NCI-H1436 treated with DMSO at 0.1 percent for 48 hours (cell line): ENCODE measurements around the gene SPEM2.
A peak's percentile ranks its signal among the peaks of the same experiment; 100 is the strongest.
"Not testable (repeated sequence)": the region's sequence is repeated elsewhere in the genome, so short reads cannot be mapped to it uniquely, and the experiment has no call there.

Experiments used
- DNase-seq: peaks from one replicate; lab custom pipeline; 2025; lab: John Stamatoyannopoulos, UW

The SPEM2 gene

DNA sequence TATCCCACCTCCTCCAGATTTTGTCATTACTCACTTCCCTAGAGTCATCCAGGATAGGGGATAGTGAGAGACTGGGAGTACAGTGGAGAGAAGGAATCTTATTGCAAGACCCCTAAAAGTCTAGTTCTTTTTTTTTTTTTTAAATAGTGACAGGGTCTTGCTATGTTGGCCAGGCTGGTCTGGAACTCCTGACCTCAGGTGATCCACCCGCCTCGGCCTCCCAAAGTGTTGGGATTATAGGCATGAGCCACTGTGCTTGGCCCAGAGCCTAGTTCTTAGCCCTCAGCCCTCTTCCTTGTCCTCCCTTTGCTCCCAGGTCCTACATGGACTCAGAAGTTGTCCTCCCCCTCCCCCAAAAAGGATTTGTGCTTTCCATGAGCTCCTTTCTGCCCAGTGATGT is 16.7 kb downstream of the SPEM2 start:
- no peak for DNase-seq

GRCh38 chr17:7443499-7444485 is 18.4 kb downstream of the SPEM2 start:
- DNase-seq = no peak

DNA sequence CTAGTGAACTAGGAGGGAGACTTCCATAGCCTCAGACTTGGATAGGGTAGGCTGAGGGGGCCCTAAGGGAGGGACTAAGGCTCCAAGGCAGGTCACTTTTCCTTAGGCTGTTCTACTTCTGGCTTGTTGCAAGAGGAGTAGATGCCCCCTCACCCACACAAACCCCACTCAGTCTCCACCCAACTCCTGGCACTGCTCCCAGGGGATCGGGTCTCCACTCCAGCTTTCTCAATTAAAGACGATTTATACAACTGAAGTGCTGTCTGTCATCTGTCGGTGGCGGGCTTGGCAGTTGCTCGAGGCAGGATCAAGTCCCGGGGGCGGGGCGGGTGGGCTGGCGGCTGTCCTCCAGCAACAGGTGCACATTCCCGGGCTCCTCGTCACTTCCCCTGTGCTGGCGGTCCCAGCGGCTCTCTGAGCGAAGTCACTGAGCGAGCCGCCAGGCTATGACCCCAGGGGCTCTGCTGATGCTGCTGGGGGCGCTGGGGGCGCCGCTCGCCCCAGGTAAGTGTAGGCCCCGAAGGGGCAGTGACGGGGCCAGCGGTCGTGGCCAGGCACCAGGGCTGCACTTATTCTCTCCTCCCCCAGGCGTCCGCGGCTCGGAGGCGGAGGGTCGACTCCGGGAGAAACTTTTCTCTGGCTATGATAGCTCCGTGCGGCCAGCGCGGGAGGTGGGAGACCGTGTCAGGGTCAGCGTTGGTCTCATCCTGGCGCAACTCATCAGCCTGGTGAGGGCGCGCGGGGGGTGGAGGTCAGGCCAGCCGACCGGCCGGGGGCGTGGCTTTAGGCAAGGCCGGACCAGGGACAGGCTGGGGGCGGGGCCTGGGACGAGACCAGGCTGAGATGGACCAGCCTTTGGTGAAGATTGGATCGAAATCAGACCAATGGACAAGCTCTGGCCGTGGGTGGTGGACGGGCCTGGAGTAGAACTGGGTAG is 19.5 kb downstream of the SPEM2 start, which contains the start of gene CHRNB1:
Gene CHRNB1 (plus strand): TSS at position 380 of the 937 bp plus-strand sequence. CDS start 67 bp downstream, at position 447.
- peak; percentile 69 for DNase-seq

- DNase-seq = no peak
Measured at GRCh38 chr17:7445619-7445968, 20.2 kb downstream of the SPEM2 start.

DNA sequence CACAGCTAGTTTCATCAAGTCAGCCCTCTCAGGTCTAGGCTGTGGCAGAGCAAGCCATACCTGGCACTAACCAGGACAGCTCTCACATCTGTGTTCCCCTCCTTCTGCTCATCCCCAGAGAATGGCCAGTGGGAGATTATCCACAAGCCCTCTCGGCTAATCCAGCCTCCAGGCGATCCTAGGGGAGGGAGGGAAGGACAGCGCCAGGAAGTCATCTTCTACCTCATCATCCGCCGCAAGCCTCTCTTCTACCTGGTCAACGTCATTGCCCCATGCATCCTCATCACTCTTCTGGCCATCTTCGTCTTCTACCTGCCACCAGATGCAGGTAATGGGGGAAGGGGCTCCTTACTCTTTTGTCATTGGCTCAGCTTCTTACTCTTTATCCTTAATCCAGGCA is 23.0 kb downstream of the SPEM2 start:
- no peak for DNase-seq

DNA sequence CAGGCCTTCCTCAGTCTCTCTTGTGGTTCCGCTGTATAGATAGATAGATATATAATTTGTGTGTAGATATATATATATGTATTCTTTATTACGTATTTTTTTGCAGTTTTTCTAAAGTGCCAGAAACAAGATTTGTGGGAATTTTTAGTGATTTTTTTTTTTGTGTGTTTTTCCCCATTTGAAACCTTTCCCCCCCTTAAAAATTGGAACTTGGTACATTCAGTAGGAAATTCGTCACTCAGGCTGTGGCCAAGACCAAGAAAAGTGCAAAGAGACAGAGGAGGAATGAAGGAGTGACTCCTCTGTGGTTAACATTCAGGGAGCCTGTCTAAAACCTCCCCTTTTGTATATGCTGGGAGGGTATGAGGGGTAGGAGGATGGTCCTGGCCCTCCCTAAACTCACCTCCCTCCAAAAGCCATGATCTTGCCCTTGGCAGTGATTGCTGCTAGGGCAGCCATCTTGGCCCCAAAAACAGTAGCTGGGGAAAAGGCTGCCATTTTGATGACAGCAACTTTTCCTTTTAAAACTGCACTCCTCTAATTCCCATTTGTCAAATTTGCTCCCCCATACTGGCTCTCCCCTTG is 34.6 kb downstream of the SPEM2 start:
- DNase-seq = no peak

- no peak for DNase-seq
Measured at GRCh38 chr17:7460850-7461660, 35.6 kb downstream of the SPEM2 start.

GRCh38 chr17:7462474-7463371 is 37.3 kb downstream of the SPEM2 start:
- no peak for DNase-seq

DNA sequence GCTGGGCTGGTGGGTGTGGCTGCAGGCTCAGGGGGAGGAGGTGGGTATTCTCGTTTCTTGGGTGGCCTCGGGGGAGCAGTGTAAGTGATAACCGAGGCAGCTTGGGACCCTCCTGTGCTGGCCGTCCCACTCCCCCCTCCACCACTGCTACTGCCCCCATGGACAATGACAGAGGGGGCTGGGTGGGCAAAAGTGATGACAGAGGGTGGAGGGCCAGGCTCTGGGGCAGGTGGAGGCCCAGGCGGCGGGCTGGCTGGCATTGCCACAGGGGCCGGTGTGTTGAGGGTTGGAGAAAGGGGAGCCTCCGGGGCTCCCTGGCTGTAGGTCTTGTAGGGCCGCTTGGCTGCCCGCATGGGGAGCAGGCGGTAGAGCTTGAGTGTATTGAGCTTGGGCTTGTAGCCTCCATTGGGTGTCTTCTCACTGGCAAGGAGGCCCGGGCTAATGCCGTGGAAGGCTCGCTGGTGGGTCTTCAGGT is 38.0 kb downstream of the SPEM2 start:
- no peak for DNase-seq

- DNase-seq = no peak
Measured at GRCh38 chr17:7464081-7464480, 38.7 kb downstream of the SPEM2 start.

GRCh38 chr17:7465597-7466275 is 40.3 kb downstream of the SPEM2 start:
- DNase-seq = no peak

DNA sequence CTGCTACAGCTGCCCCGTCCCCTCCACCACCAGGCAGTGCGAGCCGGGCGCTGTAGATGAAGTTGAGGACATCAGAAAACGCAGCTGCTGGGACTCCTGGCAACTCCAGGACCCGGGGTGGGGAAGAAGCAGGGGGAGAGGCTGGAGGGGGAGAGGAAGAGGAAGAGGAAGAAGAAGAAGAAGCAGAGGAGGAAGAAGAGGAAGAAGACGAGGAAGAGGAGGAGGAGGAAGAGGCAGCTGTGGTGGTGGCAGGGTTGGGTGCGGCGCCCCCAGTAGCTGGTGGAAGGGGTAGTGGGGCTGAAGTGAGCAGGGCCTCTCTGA is 40.9 kb downstream of the SPEM2 start:
- DNase-seq = no peak

- no peak for DNase-seq
Measured at GRCh38 chr17:7466639-7467341, 41.4 kb downstream of the SPEM2 start.

DNA sequence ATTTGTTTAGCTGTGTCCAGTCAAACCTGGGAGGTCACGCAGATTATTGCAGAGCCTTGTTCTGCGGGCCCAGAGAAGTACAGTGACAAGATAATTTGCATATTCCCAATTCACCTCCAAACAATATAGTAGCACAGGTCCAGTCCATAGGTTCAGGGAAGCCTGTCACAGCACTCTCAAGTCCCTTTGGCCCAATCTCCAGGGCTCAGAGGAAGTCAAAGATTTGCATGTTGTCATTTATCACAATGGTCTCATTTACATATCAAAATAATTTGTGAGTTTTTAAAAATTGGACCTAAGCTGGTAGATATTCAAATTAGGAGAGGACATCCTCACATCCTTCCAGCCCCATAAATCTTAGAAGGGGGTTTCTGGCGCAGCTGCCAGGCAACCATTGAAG is 42.1 kb downstream of the SPEM2 start:
- DNase-seq = no peak

GRCh38 chr17:7468290-7468689 is 42.9 kb downstream of the SPEM2 start:
- DNase-seq = no peak

DNA sequence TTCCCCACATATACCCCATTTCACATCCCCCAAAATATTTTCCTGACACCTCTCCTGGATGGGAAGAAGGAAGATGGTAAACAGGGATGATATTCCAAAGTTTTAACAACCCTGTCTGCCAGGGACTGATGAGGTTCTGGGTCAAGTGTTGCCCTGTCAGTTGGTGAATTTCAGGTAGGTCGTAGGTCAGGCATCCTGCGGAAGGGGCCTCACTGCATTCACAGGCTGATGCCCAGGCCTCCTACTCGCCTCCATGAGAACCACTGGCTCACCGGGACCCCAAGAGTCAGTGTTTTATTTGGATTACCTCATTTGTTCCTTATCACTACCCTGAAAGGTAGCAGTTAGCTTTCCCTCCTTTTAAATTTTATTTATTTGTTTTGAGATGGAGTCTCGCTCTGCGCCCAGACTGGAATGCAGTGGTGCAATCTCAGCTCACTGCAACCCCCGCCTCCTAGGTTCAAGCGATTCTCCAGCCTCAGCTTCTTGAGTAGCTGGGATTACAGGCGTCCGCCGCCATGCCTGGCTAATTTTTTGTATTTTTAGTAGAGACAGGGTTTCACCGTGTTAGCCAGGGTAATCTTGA is 43.5 kb downstream of the SPEM2 start:
- DNase-seq = no peak

DNA sequence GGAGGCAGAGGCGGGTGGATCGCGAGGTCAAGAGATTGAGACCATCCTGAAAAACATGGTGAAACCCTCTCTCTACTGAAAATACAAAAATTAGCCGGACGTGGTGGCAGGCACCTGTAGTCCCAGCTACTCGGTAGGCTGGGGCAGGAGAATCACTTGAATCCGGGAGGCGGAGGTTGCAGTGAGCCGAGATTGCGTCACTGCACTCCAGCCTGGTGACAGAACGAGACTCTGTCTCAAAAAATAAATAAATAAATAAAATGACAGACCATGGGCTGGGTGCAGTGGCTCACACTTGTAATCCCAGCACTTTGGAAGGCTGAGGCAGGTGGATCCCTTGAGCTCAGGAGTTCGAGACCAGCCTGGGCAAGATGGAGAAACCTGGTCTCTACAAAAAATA is 44.4 kb downstream of the SPEM2 start:
- DNase-seq = not testable (repeated sequence)

DNA sequence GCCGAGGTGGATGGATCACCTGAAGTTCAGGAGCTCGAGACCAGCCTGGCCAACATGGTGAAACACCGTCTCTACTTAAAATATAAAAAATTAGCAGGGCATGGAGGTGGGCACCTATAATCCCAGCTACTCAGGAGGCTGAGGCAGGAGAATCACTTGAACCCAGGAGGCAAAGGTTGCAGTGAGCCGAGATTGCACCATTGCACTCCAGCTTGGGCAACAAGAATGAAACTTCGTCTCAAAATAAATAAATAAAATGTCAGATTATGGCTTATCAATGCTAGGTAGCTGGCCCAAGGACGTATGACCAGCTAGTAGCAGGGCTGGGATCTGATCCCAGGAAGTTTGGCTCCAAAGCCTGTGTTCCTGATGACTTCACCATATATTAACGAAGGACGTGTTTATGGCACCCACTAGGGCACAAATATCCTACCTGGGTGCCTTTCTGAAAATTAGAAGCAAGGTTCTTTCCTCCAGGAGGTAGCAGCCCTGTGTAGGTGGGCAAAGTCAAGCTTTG is 45.1 kb downstream of the SPEM2 start:
- not testable (repeated sequence) for DNase-seq

GRCh38 chr17:7471729-7472128 is 46.3 kb downstream of the SPEM2 start:
- no peak for DNase-seq
